ENCODE results near the gene EFCAB6. TPM values are rescaled to one million over a fixed set of nuclear protein-coding genes. Genes with fewer than 3 reads are reported as not detected.
A peak's percentile ranks its signal among the peaks of the same experiment; 100 is the strongest.

The EFCAB6 gene
- total RNA-seq, 1 donor from 2014 or later: 8.4 TPM

GRCh38 chr22:43530349-43531201, 281.5 kb downstream of the EFCAB6 start:
- DNase-seq (ENCODE audit: low read depth): no peak

- DNase-seq (ENCODE audit: low read depth): no peak
Observed at GRCh38 chr22:43529934-43530333, 282.2 kb downstream of the EFCAB6 start.

GRCh38 chr22:43529461-43529860, 282.6 kb downstream of the EFCAB6 start:
- no peak for DNase-seq (ENCODE audit: low read depth)

GRCh38 chr22:43528601-43529360, 283.3 kb downstream of the EFCAB6 start:
- no peak for DNase-seq (ENCODE audit: low read depth)

DNA sequence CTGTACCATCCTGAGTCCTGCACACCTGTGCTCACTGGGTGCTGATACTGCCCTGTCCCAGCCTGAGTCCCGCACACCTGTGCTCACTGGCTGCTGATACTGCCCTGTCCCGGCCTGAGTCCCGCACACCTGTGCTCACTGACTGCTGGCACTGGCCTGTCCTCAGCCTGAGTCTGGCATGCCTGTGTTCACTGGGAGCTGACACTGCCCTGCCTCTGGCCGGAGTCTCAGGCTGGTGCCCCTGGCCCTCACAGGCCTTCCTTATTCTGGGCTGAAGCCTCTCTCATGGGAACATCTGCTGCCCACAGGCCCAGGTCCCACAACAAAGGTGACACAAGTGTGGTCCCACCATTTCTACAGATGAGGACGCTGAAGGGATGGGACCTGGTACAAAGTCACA, 285.2 kb downstream of the EFCAB6 start:
- DNase-seq (ENCODE audit: low read depth): no peak

GRCh38 chr22:43526117-43526655, 285.9 kb downstream of the EFCAB6 start:
- no peak for DNase-seq (ENCODE audit: low read depth)

- DNase-seq (ENCODE audit: low read depth): peak; percentile 7
Observed at GRCh38 chr22:43521716-43522115, 290.4 kb downstream of the EFCAB6 start.

DNA sequence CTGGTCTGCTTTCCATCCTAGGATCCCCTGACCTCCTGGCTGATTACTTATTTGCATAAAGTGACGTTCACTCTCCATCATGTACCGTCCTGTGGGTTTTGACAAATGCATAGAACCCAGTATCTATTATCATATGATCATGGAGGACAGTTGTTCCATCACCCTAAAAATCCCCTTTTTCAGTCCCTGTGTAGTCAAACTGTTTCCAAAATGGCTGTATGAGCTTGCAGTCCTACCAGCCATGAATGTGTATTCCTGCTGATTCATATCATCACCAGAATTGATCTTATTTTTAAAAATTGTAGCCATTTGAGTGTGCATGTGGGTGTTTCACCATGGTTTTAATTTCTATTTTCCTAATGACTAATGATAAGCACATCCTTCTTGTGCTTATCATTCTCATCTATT, 291.5 kb downstream of the EFCAB6 start:
- DNase-seq (ENCODE audit: low read depth): no peak

DNA sequence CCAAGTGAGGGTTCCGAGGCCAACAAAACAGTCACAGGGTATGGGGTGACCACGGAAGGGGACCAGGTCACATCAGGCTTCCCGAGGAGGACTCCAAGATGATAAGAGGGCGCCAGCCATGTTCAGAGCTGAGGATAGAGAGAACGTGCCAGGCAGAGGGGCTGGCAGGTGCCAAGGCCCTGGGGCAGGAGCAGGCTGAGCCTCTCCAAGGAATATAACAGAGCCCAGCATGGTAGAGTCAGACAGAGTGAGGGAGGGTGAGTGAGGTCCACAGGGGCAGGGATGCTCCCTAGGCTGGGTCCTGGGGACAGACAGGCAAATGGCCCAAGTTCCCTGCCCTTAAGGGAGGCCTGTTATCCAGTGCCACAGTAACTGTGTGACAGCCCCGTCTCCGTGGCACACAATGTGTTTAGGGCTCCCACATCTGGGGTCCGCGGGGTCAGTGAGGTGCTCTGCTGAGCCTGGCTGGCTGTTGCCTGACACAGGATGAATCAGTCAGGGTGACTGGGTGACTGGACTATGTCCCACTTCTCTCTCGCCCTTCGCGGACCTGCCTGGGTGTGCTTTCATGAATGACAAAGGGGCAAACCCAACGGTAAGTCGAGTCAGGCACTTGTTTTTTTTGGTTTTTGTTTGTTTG, 295.0 kb downstream of the EFCAB6 start:
- DNase-seq (ENCODE audit: low read depth): no peak

DNA sequence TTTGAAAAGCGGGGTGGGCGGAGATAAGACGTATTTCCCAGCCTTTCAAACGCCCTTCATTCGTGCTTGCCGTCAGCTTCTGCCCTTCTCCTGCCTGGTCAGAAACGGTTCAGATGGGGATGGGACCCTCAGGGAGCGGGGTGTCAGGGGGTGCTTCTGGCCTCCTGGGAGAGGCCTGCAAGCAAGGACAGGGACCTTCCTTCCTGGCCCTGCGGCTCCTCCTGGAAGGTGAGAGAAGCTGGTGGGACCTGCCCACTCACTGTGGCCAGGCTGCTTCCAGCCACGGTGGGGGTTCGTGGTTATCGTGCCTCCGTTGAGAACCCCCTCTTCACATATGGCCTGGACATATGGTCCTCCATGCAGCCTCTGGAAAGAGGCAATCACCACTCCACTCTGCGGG, 295.7 kb downstream of the EFCAB6 start:
- no peak for DNase-seq (ENCODE audit: low read depth)

DNA sequence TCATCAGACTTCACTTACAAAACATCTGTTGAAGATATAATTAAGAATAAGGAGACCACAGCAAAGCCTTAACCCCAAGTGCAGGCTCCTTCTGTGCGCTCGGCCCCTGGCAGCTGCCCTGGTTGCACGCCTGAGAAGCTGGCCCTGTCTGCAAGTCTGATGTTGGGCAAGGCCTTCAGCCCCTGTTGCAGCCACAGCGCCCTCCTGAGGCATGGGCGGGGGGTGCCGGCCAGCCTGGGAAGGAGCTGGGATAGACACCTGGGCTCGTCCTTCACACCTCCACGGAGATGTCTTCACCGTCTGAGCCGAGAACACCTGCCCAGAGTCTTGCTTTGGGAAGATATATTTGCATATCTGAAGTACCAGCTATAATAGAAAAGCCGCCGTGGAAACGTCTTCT, 296.2 kb downstream of the EFCAB6 start:
- DNase-seq (ENCODE audit: low read depth): no peak

DNA sequence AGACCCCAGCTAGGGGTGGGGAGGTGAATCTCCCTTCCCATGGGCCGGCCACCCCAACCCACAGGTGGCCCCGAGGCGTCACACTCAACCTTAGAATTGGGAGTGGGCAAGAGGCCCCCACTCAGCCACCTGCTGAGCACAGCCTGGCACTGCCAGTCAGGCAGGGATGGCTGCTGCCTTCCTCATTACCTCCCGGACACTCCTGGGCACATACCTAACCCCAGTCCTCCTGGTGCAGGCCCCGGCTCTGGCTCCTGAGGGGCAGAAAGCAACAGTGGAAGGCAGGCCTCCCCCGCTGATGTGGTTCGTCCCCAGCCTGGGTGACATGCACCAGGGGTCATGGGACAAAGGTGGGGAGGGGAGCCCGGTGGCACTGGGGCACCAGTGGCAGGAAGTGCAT, 296.7 kb downstream of the EFCAB6 start:
- no peak for DNase-seq (ENCODE audit: low read depth)

DNA sequence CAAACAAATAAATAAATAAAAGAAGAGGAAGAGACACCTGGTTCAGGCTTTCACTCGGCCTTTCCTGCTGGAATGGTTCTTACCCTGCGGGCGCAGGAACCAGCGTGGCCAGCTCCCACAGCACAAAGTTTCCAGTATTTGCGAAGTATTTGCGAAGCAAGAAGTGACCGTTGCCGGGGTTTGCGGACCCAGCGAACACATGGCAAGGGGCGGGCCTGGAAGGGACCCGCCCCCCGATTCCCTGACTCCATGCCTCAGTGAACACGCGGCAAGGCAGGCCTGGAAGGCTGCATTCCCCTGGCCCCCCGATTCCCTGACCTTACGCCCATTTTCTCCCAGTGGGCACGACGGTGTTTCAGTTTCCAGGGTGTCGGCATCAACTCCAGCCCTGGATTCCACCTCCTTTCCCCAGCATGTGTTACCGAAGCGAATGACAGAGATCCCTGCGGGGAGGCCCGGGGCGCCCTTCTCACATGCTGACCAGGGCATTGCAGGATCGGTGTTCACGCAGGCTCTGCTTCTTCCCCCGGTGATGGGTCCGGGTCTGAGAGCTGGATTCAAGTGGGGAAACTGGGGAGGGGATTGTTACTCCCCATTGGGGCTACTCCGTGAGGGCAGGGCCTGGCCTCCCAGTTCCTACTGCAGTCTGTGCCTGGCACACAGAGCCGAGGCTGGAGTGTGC, 297.5 kb downstream of the EFCAB6 start:
- no peak for DNase-seq (ENCODE audit: low read depth)

DNA sequence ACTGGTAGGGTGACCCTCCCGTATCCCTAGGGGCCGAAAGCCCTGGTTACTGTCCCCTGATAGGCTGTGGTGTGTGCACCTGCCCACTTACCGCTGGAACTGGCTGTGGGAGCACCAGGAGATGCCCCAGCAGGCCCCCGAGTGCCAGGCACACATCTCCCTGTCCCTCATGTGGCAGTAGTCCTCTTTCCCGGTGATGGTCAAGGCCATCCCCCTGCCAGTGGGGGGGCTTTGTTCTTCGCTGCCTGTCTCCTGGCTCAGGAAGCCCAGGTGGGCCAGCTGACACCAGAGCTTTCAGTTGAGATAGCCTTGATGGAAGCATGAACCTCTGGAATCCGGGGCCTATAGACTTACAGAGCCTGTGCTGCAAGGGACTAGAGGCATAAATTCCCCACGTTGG, 299.8 kb downstream of the EFCAB6 start:
- no peak for DNase-seq (ENCODE audit: low read depth)

DNA sequence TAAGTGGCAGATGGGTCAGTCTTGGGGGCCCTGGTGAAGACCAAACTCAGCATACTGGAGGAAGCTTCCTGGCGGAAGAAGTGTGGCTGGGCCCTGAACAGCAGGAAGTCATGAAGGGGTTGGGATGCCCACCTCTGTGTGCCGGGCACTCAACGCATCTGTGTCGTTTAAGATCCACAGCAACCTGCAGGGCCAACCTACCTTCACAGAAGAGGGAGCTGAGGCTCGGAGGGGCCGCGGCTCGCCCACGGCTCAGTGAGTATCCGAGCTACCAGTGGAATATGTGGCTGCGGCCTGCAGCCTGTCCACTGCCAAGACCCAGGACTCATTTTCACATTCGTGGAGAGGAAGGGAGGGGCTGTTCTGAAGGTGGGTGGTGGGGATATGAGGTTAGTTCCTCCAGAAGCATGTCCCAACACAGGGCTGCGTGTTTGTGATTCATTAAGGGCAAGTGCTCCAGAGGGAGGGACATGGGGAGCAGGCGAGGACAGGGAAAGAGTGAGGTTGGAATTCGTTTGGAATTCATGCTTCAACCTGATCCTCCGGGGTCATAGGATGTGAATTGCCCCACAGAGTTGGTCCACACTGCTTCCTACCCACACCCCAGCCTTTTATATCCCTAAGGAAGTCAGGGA, 300.7 kb downstream of the EFCAB6 start:
- no peak for DNase-seq (ENCODE audit: low read depth)

GRCh38 chr22:43510281-43511070, 301.6 kb downstream of the EFCAB6 start:
- DNase-seq (ENCODE audit: low read depth): no peak

DNA sequence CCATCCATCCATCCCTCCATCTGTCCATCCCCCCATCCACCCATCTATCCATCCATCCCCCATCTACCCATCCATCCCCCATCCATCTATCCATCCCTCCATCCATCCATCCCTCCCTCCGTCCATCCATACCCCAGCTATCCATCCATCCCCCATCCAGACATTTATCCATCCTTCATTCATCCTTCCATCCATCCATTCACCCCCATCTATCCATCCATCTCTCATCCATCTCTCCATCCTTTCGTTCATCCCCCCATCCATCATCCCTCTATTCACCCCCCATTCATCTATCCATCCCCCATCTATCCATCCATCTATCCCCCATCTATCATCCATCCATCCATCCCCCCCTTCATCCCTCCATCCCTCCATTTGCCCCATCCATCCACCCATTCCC, 302.8 kb downstream of the EFCAB6 start:
- DNase-seq (ENCODE audit: low read depth): no peak

DNA sequence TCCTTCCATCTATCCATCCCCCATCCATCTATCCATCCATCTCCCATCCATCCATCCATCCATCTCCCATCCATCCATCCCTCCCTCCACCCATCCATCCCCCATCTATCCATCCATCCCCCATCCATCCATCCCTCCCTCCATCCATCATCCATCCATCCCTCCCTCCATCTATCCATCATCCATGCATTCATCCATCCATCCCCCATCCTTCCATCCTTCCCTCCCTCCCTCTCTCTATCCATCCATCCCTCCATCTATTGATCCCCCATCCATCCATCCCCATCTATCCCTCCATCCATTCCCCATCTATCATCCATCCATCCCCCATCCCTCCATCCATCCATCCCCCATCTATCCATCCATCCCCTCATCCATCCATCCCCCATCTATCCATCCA, 303.6 kb downstream of the EFCAB6 start:
- DNase-seq (ENCODE audit: low read depth): no peak

- no peak for DNase-seq (ENCODE audit: low read depth)
Observed at GRCh38 chr22:43507235-43507634, 304.9 kb downstream of the EFCAB6 start.

DNA sequence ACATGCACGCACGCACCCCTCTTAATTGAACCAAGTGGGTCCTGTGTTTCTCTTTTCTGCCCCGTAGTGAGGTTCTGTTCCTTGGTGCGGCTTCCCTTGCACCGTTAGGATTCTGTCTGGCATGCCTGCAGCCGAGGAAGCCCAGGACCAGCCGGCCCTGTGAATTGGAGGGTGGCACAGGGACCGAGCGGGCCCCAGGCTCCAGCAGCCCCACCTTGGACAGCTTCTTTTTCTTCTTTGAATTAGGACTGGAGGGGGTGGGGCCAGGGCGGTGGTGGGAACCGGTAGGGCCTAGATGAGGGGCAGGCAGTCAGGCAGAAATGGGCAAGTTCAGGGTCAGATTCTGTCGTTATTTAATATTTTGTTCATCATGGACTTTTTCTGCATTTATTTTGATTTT, 305.6 kb downstream of the EFCAB6 start:
- DNase-seq (ENCODE audit: low read depth): no peak

- no peak for DNase-seq (ENCODE audit: low read depth)
Observed at GRCh38 chr22:43505896-43506295, 306.2 kb downstream of the EFCAB6 start.

Data from renal cortical epithelial cell (primary cell).